Esophagus muscularis mucosa (tissue), 4 donors: Measurements from ENCODE around the gene PLA2G4F. TPM values are rescaled to one million over a fixed set of nuclear protein-coding genes. Genes with fewer than 3 reads are reported as not detected.
"Not testable (repeated sequence)": the region's sequence is repeated elsewhere in the genome, so short reads cannot be mapped to it uniquely, and the experiment has no call there.

Source experiments
- DNase-seq: peaks from one replicate; pipeline ENCODE4 v3.0.0-alpha.2; 2017; ENCODE audit errors: extremely low spot score
- H3K27ac ChIP-seq, 4 donors: fragments of 200-600 bp; sonication (generic); replicated peaks in 1 of 4; 1 replicate in 3 of 4; 2 replicates in 1 of 4; pipeline ENCODE4 v1.5.1; 2016 to 2019; ENCODE audit warnings: mild to moderate bottlenecking in 1 of 4
- H3K27me3 ChIP-seq, 4 donors: fragments of 200-600 bp; sonication (generic); one replicate each; pipeline versions ENCODE4 v1.5.1 to v1.6.0; 2016 to 2019
- H3K36me3 ChIP-seq, 4 donors: fragments of 200-600 bp; sonication (generic); one replicate each; pipeline ENCODE4 v1.5.1; 2016 to 2019
- H3K4me1 ChIP-seq, 4 donors: fragments of 200-600 bp; sonication (generic); one replicate each; pipeline ENCODE4 v1.5.1; 2016 to 2019
- H3K4me3 ChIP-seq, 4 donors: fragments of 200-600 bp; sonication (generic); 1 replicate in 2 of 4; 2 replicates in 2 of 4; pipeline ENCODE4 v1.5.1; 2016 to 2019; ENCODE audit warnings: mild to moderate bottlenecking in 4 of 4, moderate library complexity in 1 of 4
- H3K9me3 ChIP-seq, 4 donors: fragments of 200-600 bp; sonication (generic); 1 replicate in 3 of 4; 2 replicates in 1 of 4; pipeline ENCODE4 v1.5.1; 2016 to 2019
- EP300 ChIP-seq: sonication (generic); formaldehyde crosslinking; IDR thresholded peaks from one replicate; pipeline ENCODE4 v1.6.1; 2017; ENCODE audit warnings: antibody characterized with exemption
- POLR2A ChIP-seq: fragments of 450-650 bp; IDR thresholded peaks from one replicate; pipeline ENCODE4 v1.6.1; 2017; ENCODE audit warnings: antibody characterized with exemption, moderate library complexity, mild to moderate bottlenecking, low read depth
- POLR2AphosphoS5 ChIP-seq, 2 donors: sonication (generic); formaldehyde crosslinking; IDR thresholded peaks; one replicate each; pipeline ENCODE4 v1.6.1; 2017; ENCODE audit warnings: antibody characterized with exemption in 2 of 2
- WGBS: methylation state at CpG from one replicate; pipeline ENCODE4 v1.1.5; 2018; 5-methylcytosine and 5-hydroxymethylcytosine counted together
- intact Hi-C: fragments of 100-400 bp; cut with DNase I; formaldehyde crosslinking; loops from one replicate; pipeline ENCODE4 v1.15.1; 2023
- small RNA-seq, 3 donors: library from RNA; depleted of rRNA; stranded (forward); fragments of <200 nt; gene quantifications; one replicate each; pipeline ENCODE3, GENCODE V24; 2016
- total RNA-seq, 4 donors: library from RNA; depleted of rRNA; stranded (reverse); fragments of >200 nt; gene quantifications; one replicate each; pipeline versions ENCODE4 v1.1.0 to v1.2.1, GENCODE V29; 2016
- TF ChIP-seq, protein P1 (sequence below), 3 experiments: fragments of 200-600 bp in 2 of 3; fragments of 450-650 bp in 1 of 3; sonication (generic) in 2 of 3; IDR thresholded peaks; one replicate each; pipeline ENCODE4 v1.5.1; 2017 to 2019; ENCODE audit warnings: antibody characterized with exemption in 3 of 3, mild to moderate bottlenecking in 2 of 3, moderate library complexity in 1 of 3

Gene PLA2G4F
- total RNA-seq, 4 donors from 2014 or later, result 0.11 TPM; not detected in 3

DNA sequence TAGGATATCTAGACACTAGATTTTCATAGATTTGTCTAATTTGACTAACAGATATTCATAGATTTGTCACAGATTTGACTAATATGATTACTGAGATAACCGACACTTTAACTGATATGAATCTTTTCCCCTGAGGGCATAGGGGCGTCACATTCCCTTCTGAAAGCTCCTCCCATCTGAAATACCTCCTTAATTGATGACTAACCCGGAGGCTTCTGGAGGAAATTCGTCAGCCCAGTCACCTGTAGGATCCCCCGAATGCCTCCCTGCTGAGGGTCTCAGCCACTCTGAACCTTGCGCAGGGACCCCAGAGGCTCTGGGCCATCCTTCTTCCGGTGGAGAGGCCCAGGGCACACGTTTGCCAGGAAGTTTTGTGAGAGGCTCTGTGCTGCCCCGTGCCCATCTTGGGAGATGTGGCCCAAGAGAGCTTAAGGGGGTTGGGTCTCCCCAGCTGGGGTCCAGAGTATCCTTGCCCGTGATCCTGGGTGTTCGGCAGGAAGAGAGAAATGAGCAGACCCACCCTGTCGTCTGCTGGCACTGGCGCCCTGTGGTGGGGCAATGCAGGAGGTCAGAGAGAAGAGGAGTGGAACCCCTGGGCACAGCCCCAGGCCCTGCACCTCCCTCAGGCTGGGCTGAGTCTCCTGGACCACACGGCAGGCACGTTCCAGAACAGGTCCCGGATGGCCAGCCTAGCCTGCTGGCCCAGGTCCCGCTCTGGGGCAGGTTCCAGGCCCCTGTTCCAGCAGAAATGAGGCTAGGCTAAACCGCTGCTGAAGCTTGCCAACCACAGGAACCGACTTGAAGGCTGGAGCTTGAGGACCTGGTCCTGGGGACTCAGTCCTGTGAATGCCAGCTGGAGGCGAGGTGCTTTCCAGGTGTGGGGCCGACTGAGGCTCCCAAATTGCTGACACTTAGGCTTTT, 63.8 kb downstream of the PLA2G4F start:
- Histone ChIP-seq H3K27me3 (peaks cover 0 to 23% (median 0%) of the 10 kb centered on the region in 4 donors), H3K4me1 (peaks cover 0 to 7% (median 3%) of the 10 kb centered on the region in 4 donors), H3K4me3 (no peak overlapping the region), H3K9me3 (no peaks in the 10 kb centered on the region), H3K36me3 (no peaks in the 10 kb centered on the region), H3K27ac (no peak overlapping the region)
- peak; percentile 81 for DNase-seq
- WGBS, result 65% methylated on average over 13 of the region's 21 CpGs
- intact Hi-C loops, result no loop called here
- TF ChIP-seq POLR2A, result no peak

DNA sequence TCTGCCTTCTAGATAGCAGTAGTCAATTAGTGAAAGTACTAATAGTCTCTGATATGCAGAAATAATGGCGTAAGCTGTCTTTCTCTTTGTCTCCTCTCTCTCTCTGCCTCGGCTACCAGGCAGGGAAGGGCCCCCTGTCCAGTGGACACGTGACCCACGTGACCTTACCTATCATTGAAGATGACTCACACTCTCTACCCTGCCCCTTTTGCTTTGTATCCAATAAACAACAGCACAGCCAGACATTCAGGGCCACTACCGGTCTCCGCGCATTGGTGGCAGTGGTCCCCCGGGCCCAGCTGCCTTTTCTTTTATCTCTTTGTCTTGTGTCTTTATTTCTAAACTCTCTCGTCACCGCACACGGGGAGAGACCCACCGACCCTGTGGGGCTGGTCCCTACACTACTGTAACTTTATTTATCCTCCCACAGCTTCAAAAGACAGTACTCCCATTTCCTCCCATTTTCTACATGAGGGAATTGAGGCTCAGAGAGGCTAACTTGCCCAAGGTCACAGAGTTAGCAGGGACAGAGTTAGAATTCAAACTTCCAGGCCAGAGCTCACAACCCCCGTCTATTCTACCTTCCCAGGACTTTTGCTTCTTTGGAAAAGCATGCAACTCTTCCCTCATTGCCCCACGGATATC, 64.6 kb downstream of the PLA2G4F start:
- H3K27ac ChIP-seq, H3K4me1 ChIP-seq, intact Hi-C loops, H3K36me3 ChIP-seq, H3K9me3 ChIP-seq, DNase-seq, H3K4me3 ChIP-seq: not testable (repeated sequence)
- peaks cover 0 to 31% (median 0%) of the 10 kb centered on the region in 4 donors for H3K27me3 ChIP-seq
- WGBS, result 86% methylated on average over 14 of the region's 14 CpGs

- Histone ChIP-seq H3K36me3 (no peaks in the 10 kb centered on the region), H3K9me3 (no peaks in the 10 kb centered on the region), H3K4me1 (peaks cover 0 to 7% (median 3%) of the 10 kb centered on the region in 4 donors), H3K4me3 (no peak overlapping the region), H3K27ac (no peak overlapping the region), H3K27me3 (peaks cover 0 to 31% (median 0%) of the 10 kb centered on the region in 4 donors)
- no peak for DNase-seq
- intact Hi-C loops, result no loop called here
- 76% methylated on average over 9 of the region's 9 CpGs for WGBS
- no peak for TF ChIP-seq EP300
- TF ChIP-seq POLR2AphosphoS5 (IDR thresholded peaks at IDR 0.05), result no peak
- TF ChIP-seq, protein P1, sequence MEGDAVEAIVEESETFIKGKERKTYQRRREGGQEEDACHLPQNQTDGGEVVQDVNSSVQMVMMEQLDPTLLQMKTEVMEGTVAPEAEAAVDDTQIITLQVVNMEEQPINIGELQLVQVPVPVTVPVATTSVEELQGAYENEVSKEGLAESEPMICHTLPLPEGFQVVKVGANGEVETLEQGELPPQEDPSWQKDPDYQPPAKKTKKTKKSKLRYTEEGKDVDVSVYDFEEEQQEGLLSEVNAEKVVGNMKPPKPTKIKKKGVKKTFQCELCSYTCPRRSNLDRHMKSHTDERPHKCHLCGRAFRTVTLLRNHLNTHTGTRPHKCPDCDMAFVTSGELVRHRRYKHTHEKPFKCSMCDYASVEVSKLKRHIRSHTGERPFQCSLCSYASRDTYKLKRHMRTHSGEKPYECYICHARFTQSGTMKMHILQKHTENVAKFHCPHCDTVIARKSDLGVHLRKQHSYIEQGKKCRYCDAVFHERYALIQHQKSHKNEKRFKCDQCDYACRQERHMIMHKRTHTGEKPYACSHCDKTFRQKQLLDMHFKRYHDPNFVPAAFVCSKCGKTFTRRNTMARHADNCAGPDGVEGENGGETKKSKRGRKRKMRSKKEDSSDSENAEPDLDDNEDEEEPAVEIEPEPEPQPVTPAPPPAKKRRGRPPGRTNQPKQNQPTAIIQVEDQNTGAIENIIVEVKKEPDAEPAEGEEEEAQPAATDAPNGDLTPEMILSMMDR (IDR thresholded peaks at IDR 0.05), result no peak
- no peak for TF ChIP-seq POLR2A
These were observed 65.7 kb downstream of the PLA2G4F start for GRCh38 chr15:42090781-42091180.

DNA sequence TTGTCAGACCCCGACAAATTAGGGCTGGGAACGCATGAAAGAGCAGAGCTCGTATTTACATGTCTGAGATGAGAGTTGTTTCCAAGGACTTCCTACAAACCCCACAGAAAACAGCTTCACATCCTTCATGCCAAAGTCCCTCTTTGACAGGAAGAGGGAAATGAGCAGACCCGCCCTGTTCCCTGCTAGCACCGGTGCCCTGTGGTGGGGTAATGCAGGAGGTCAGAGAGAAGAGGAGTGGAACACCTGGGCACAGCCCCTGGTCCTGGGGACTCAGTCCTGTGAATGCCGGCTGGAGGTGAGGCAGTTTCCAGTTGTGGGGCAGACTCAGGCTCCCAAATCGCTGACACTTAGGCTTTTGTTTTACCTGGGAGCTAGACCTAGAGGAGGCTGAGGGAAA, 66.1 kb downstream of the PLA2G4F start:
- intact Hi-C loops, result no loop called here
- no peak overlapping the region for H3K27ac ChIP-seq
- peaks cover 0 to 32% (median 0%) of the 10 kb centered on the region in 4 donors for H3K27me3 ChIP-seq
- no peaks in the 10 kb centered on the region for H3K9me3 ChIP-seq
- no peak for TF ChIP-seq POLR2AphosphoS5 (IDR thresholded peaks at IDR 0.05)
- no peak for TF ChIP-seq POLR2A
- TF ChIP-seq EP300, result no peak
- TF ChIP-seq, protein P1 (IDR thresholded peaks at IDR 0.05), result no peak
- 71% methylated on average over 7 of the region's 7 CpGs for WGBS
- H3K4me1 ChIP-seq, result peaks cover 0 to 7% (median 3%) of the 10 kb centered on the region in 4 donors
- DNase-seq, result no peak
- H3K36me3 ChIP-seq, result no peaks in the 10 kb centered on the region
- H3K4me3 ChIP-seq, result no peak overlapping the region

GRCh38 chr15:42089942-42090341, 66.5 kb downstream of the PLA2G4F start:
- TF ChIP-seq POLR2A (no peak), EP300 (no peak), POLR2AphosphoS5 (IDR thresholded peaks at IDR 0.05) (no peak)
- TF ChIP-seq, protein P1 (IDR thresholded peaks at IDR 0.05), result no peak
- no peaks in the 10 kb centered on the region for H3K36me3 ChIP-seq
- intact Hi-C loops, result loop anchor here (10.0 kb wide), 1 partner anchor 55 kb away; no protein-coding TSS in a partner anchor
- H3K27me3 ChIP-seq, result peaks cover 0 to 37% (median 0%) of the 10 kb centered on the region in 4 donors
- no peak overlapping the region for H3K27ac ChIP-seq
- no peak for DNase-seq
- no peaks in the 10 kb centered on the region for H3K9me3 ChIP-seq
- 100% methylated on average over 4 of the region's 4 CpGs for WGBS
- H3K4me3 ChIP-seq, result no peak overlapping the region
- peaks cover 0 to 7% (median 3%) of the 10 kb centered on the region in 4 donors for H3K4me1 ChIP-seq

Small RNA genes within 50 kb of the gene (small RNA-seq; reads per million reads assigned to genes)
- gene MIR627, result 0 to 0.08 (median 0) reads per million in 3 donors

Other genes with a start within 250 kb of the PLA2G4F start
- 10 to 100 TPM in 3 of 4 donors, 1 to 10 TPM in 1; 10.0 to 24.7 (median 21.7) TPM for gene EHD4, start 184.1 kb downstream of the PLA2G4F start, total RNA-seq
- not detected for gene PLA2G4E, start 135.6 kb downstream of the PLA2G4F start, total RNA-seq
- not detected for gene PLA2G4D, start 62.1 kb downstream of the PLA2G4F start, total RNA-seq
- 10 to 100 TPM; 50.8 to 83.5 (median 56.2) TPM for gene VPS39, start 51.7 kb upstream of the PLA2G4F start, total RNA-seq
- 10 to 100 TPM; 12.2 to 22.7 (median 17.7) TPM for gene GANC, start 116.6 kb upstream of the PLA2G4F start, total RNA-seq
- gene TMEM87A, start 116.8 kb upstream of the PLA2G4F start, total RNA-seq, result 10 to 100 TPM; 40.7 to 57.5 (median 47.7) TPM
- 1 to 10 TPM; 2.3 to 7.5 (median 4.7) TPM for gene CAPN3, start 202.9 kb upstream of the PLA2G4F start, total RNA-seq